Loucy (cell line): Measurements from ENCODE around the gene GSS.

Experiments
- H2AFZ ChIP-seq: fragments of 200-600 bp; sonication (generic); 2 replicates; pipeline ENCODE4 v1.6.0; 2016; ENCODE audit warnings: antibody characterized with exemption, mild to moderate bottlenecking, low read length, moderate library complexity
- H3F3A ChIP-seq: fragments of 200-600 bp; 2 replicates; pipeline ENCODE4 v1.6.0; 2016; ENCODE audit warnings: antibody characterized with exemption, low read depth, mild to moderate bottlenecking
- H3K27me3 ChIP-seq: fragments of 200-600 bp; sonication (generic); 2 replicates; pipeline ENCODE4 v1.6.1; 2014; ENCODE audit warnings: low read length, mild to moderate bottlenecking; ENCODE audit not compliant: insufficient read depth, poor library complexity, severe bottlenecking
- H3K36me3 ChIP-seq: fragments of 200-600 bp; sonication (generic); 2 replicates; pipeline ENCODE4 v1.6.1; 2016; ENCODE audit warnings: low read length; ENCODE audit not compliant: insufficient read depth
- H3K4me1 ChIP-seq: fragments of 200-600 bp; sonication (generic); 2 replicates; pipeline ENCODE4 v1.5.1; 2014; ENCODE audit warnings: low read length, mild to moderate bottlenecking; ENCODE audit not compliant: insufficient read depth, poor library complexity, severe bottlenecking
- H3K4me2 ChIP-seq: fragments of 200-600 bp; sonication (generic); 2 replicates; pipeline ENCODE4 v1.6.0; 2014; ENCODE audit warnings: antibody characterized with exemption, low read length, low read depth, mild to moderate bottlenecking; ENCODE audit not compliant: poor library complexity, severe bottlenecking
- H3K4me3 ChIP-seq: fragments of 200-600 bp; sonication (generic); 2 replicates; pipeline ENCODE4 v1.5.1; 2014; ENCODE audit warnings: low read length, mild to moderate bottlenecking, mixed read lengths; ENCODE audit not compliant: poor library complexity, severe bottlenecking
- H3K79me2 ChIP-seq: fragments of 200-600 bp; sonication (generic); 2 replicates; pipeline ENCODE4 v1.6.1; 2014; ENCODE audit warnings: low read length; ENCODE audit not compliant: insufficient read depth
- H3K9ac ChIP-seq: fragments of 200-600 bp; sonication (generic); 2 replicates; pipeline ENCODE4 v1.6.0; 2014; ENCODE audit warnings: mild to moderate bottlenecking, low read depth, low read length, moderate library complexity; ENCODE audit not compliant: poor library complexity, severe bottlenecking
- H3K9me2 ChIP-seq: fragments of 200-600 bp; sonication (generic); replicated peaks from 2 replicates; pipeline ENCODE4 v1.6.1; 2016; ENCODE audit warnings: low read depth, low read length, mixed read lengths
- H3K9me3 ChIP-seq: fragments of 200-600 bp; sonication (generic); 2 replicates; pipeline ENCODE4 v1.6.1; 2014; ENCODE audit warnings: mild to moderate bottlenecking, antibody characterized with exemption, low read length, low read depth; ENCODE audit not compliant: insufficient read depth
- H4K20me1 ChIP-seq: fragments of 200-600 bp; sonication (generic); 2 replicates; pipeline ENCODE4 v1.6.0; 2014; ENCODE audit warnings: antibody characterized with exemption, low read length, mild to moderate bottlenecking; ENCODE audit not compliant: insufficient read depth, poor library complexity, severe bottlenecking
- EZH2phosphoT487 ChIP-seq: fragments of 200-600 bp; IDR thresholded peaks from 2 replicates; pipeline ENCODE4 v1.6.1; 2018; ENCODE audit warnings: antibody characterized with exemption, mild to moderate bottlenecking, moderate library complexity, borderline replicate concordance
- TF ChIP-seq, protein P1 (sequence below): fragments of 200-600 bp; sonication (generic); conservative IDR thresholded peaks from 2 replicates; pipeline ENCODE4 v1.5.1; 2014; ENCODE audit warnings: mild to moderate bottlenecking, antibody characterized with exemption, low read length

GSS gene

GRCh38 chr20:34987288-34988190 lies 31.9 kb upstream of the GSS start:
- Histone ChIP-seq H3K4me2 (no peak overlapping the region), H4K20me1 (no peaks in the 10 kb centered on the region), H3K79me2 (no peaks in the 10 kb centered on the region), H3K9me3 (no peaks in the 10 kb centered on the region), H2AFZ (no peak overlapping the region), H3F3A (no peaks in the 10 kb centered on the region), H3K4me1 (no peaks in the 10 kb centered on the region), H3K27me3 (no peaks in the 10 kb centered on the region), H3K4me3 (no peak overlapping the region), H3K9me2 (no peaks in the 10 kb centered on the region), H3K9ac (no peak overlapping the region), H3K36me3 (no peaks in the 10 kb centered on the region)
- TF ChIP-seq, protein P1, sequence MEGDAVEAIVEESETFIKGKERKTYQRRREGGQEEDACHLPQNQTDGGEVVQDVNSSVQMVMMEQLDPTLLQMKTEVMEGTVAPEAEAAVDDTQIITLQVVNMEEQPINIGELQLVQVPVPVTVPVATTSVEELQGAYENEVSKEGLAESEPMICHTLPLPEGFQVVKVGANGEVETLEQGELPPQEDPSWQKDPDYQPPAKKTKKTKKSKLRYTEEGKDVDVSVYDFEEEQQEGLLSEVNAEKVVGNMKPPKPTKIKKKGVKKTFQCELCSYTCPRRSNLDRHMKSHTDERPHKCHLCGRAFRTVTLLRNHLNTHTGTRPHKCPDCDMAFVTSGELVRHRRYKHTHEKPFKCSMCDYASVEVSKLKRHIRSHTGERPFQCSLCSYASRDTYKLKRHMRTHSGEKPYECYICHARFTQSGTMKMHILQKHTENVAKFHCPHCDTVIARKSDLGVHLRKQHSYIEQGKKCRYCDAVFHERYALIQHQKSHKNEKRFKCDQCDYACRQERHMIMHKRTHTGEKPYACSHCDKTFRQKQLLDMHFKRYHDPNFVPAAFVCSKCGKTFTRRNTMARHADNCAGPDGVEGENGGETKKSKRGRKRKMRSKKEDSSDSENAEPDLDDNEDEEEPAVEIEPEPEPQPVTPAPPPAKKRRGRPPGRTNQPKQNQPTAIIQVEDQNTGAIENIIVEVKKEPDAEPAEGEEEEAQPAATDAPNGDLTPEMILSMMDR, result no peak
- TF ChIP-seq EZH2phosphoT487, result no peak

GRCh38 chr20:34986311-34987287 lies 31.0 kb upstream of the GSS start:
- Histone ChIP-seq H3K9me3 (no peaks in the 10 kb centered on the region), H2AFZ (no peak overlapping the region), H3K4me3 (no peak overlapping the region), H3K4me2 (no peak overlapping the region), H3K36me3 (no peaks in the 10 kb centered on the region), H4K20me1 (no peaks in the 10 kb centered on the region), H3K79me2 (no peaks in the 10 kb centered on the region), H3F3A (no peaks in the 10 kb centered on the region), H3K27me3 (no peaks in the 10 kb centered on the region), H3K4me1 (no peaks in the 10 kb centered on the region), H3K9ac (no peak overlapping the region), H3K9me2 (no peaks in the 10 kb centered on the region)
- no peak for TF ChIP-seq EZH2phosphoT487
- TF ChIP-seq, protein P1, result no peak

- no peaks in the 10 kb centered on the region for H4K20me1 ChIP-seq
- no peaks in the 10 kb centered on the region for H3K9me2 ChIP-seq
- H3F3A ChIP-seq, result no peaks in the 10 kb centered on the region
- H3K9ac ChIP-seq, result no peak overlapping the region
- H3K36me3 ChIP-seq, result no peaks in the 10 kb centered on the region
- H3K4me3 ChIP-seq, result no peak overlapping the region
- H3K4me1 ChIP-seq, result no peaks in the 10 kb centered on the region
- no peaks in the 10 kb centered on the region for H3K9me3 ChIP-seq
- TF ChIP-seq, protein P1, result no peak
- no peak for TF ChIP-seq EZH2phosphoT487
- H3K4me2 ChIP-seq, result no peak overlapping the region
- no peaks in the 10 kb centered on the region for H3K27me3 ChIP-seq
- no peaks in the 10 kb centered on the region for H3K79me2 ChIP-seq
- no peak overlapping the region for H2AFZ ChIP-seq
These were observed 30.1 kb upstream of the GSS start for GRCh38 chr20:34985461-34986310.
